Measurements from ENCODE around the gene ACVR1.

Gene ACVR1

DNA sequence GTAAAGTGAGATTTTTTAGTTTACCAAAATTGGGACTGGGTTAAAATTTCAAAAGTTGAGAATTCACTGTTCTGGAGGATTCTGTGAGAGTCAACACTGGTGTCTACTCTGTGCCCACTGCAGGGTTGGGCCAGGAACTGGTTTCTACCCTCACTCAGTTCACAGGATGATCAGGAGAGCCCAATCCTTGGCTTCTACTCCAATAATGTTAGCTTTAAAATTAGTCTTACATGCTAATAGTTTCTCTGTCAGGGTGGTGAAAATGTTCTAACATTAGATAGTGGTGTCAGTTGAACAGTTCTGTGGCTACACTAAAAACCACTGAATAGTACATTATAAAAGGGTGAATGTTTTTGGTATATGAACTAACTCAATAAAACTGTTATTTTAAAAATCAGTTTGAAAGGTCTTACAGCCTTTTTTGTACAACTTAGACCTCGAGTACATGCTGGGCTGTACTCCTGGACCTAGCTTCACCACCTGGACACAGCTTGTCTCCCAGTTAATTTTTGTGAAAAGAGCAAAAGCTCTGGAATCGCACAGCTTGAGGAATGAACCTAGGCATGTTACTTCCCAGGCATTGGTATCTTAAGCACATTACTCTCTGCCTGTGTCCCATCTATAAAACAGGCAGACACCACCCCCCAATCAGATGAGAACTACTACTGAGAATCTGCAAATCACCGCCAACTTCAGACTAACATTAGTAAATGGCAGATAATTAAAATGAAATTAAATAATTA is 44.4 kb downstream of the ACVR1 start:
- Histone ChIP-seq H3K4me2 (ENCODE audit: low read length) (no peak overlapping the region), H3K27me3 (ENCODE audit: insufficient read depth, low read length) (no peaks in the 10 kb centered on the region), H2BK5ac (ENCODE audit: low read depth, low read length, poor library complexity) (no peak overlapping the region), H3K23ac (ENCODE audit: low read length) (no peak overlapping the region), H2BK120ac (ENCODE audit: insufficient read depth, low read length, poor library complexity) (no peak overlapping the region), H4K12ac (ENCODE audit: low read depth, low read length) (no peak overlapping the region), H3K9me3 (ENCODE audit: insufficient read depth, low read depth, low read length) (no peaks in the 10 kb centered on the region), H3K4me1 (ENCODE audit: control insufficient read depth in 1 of 2, insufficient read depth in 2 of 2, low read length in 2 of 2) (peaks cover 0 to 6% of the 10 kb centered on the region in 2 experiments), H4K8ac (ENCODE audit: low read depth, low read length) (no peak overlapping the region), H3K18ac (ENCODE audit: low read length) (no peak overlapping the region), H3K79me1 (ENCODE audit: low read length) (peaks cover 1% of the 10 kb centered on the region), H2BK12ac (ENCODE audit: low read length) (no peak overlapping the region), H2AFZ (ENCODE audit: insufficient read depth, low read length, poor library complexity) (no peak overlapping the region), H3K4me3 (ENCODE audit: low read depth, low read length) (no peak overlapping the region), H3K36me3 (ENCODE audit: control insufficient read depth in 1 of 2, insufficient read depth in 2 of 2, low read length in 2 of 2) (no peaks in the 10 kb centered on the region), H3K14ac (ENCODE audit: low read length) (no peak overlapping the region), H4K91ac (ENCODE audit: low read depth, low read length) (no peak overlapping the region), H3K9ac (ENCODE audit: low read length) (no peak overlapping the region), H3K4ac (ENCODE audit: low read depth, low read length) (peak overlapping the region; percentile 37), H2AK5ac (ENCODE audit: low read length) (no peak overlapping the region), H3K79me2 (ENCODE audit: control insufficient read depth, insufficient read depth, low read length, poor library complexity) (no peaks in the 10 kb centered on the region), H3K27ac (ENCODE audit: low read depth, low read length) (no peak overlapping the region)
- no peak for DNase-seq
- WGBS (ENCODE audit: extremely low coverage, insufficient coverage, insufficient read length): no CpG with 5 or more reads among the region's 3 CpGs

DNA sequence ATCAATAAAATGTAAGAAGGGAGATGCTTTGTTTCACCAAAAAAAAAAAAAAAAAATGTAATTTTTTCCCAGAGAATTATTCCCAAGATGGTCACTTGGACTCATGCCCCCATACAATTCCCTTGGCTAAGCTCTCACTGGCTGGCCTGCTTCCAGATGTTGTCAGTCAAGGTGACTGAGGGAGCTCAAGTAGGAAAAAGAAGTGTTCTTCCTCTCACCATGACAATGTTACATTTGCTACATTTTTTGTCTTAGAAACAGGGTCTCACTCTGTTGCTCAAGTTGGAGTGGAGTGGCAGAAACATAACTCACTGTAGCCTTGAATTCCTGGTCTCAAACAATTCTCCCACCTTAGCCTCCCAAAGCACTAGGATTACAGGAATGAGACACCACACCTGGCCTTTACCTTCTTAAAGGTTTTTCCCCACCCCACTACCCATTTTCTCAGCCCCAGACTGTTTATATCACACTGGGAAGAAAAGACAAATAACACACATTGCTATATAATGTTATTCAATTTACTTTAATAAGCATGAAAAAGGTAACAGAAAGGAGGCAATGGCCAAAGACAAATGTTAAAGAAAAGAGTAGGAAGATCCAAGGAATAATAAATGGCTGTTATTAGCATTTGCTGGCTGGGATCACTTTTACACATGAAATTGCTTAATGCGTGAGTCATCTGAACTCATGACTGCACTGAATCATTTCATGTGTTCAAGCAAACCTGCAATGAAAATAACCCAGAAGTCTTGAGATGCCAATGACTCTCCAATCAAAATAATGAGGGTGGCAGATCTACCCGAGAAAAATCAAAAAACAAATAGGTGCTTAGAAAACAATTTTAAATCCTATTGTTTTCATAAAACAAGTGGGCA is 45.2 kb downstream of the ACVR1 start:
- no peak overlapping the region for H3K14ac ChIP-seq (ENCODE audit: low read length)
- no peak overlapping the region for H4K12ac ChIP-seq (ENCODE audit: low read depth, low read length)
- DNase-seq: peak; percentile 51 to 81
- no peak overlapping the region for H2AK5ac ChIP-seq (ENCODE audit: low read length)
- peaks cover 3 to 8% of the 10 kb centered on the region in 2 experiments for H3K4me1 ChIP-seq (ENCODE audit: control insufficient read depth in 1 of 2, insufficient read depth in 2 of 2, low read length in 2 of 2)
- H2BK120ac ChIP-seq (ENCODE audit: insufficient read depth, low read length, poor library complexity): no peak overlapping the region
- H3K18ac ChIP-seq (ENCODE audit: low read length): peak overlapping the region; percentile 48
- H4K8ac ChIP-seq (ENCODE audit: low read depth, low read length): no peak overlapping the region
- H2BK5ac ChIP-seq (ENCODE audit: low read depth, low read length, poor library complexity): no peak overlapping the region
- peaks cover 5% of the 10 kb centered on the region for H3K79me1 ChIP-seq (ENCODE audit: low read length)
- no peaks in the 10 kb centered on the region for H3K36me3 ChIP-seq (ENCODE audit: control insufficient read depth in 1 of 2, insufficient read depth in 2 of 2, low read length in 2 of 2)
- peaks cover 1% of the 10 kb centered on the region for H3K79me2 ChIP-seq (ENCODE audit: control insufficient read depth, insufficient read depth, low read length, poor library complexity)
- H3K9me3 ChIP-seq (ENCODE audit: insufficient read depth, low read depth, low read length): no peaks in the 10 kb centered on the region
- H3K27me3 ChIP-seq (ENCODE audit: insufficient read depth, low read length): no peaks in the 10 kb centered on the region
- no peak overlapping the region for H4K91ac ChIP-seq (ENCODE audit: low read depth, low read length)
- H3K4me3 ChIP-seq (ENCODE audit: low read depth, low read length): no peak overlapping the region
- H3K23ac ChIP-seq (ENCODE audit: low read length): no peak overlapping the region
- no CpG with 5 or more reads among the region's 2 CpGs for WGBS (ENCODE audit: extremely low coverage, insufficient coverage, insufficient read length)
- no peak overlapping the region for H3K4me2 ChIP-seq (ENCODE audit: low read length)
- no peak overlapping the region for H2BK12ac ChIP-seq (ENCODE audit: low read length)
- H3K9ac ChIP-seq (ENCODE audit: low read length): no peak overlapping the region
- H3K4ac ChIP-seq (ENCODE audit: low read depth, low read length): peak overlapping the region; percentile 58
- H3K27ac ChIP-seq (ENCODE audit: low read depth, low read length): no peak overlapping the region
- no peak overlapping the region for H2AFZ ChIP-seq (ENCODE audit: insufficient read depth, low read length, poor library complexity)

DNA sequence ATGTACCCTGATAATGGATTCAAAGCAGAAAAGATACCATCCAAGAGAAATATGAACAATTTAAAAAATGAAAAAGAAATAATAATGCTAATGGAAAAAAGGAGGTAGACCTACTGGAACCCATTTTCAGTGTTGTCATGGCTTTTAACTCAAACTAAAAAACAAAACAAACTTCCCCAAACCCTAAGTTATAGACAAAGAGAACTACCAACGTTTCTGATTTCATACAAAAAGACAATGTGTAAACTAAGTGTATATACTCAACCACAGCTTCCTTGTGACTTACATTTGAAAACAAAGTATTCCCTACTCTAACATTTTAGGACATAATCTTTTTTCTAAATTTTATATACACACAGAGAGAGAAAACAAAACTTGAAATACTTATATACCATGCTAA is 45.9 kb downstream of the ACVR1 start:
- H4K8ac ChIP-seq (ENCODE audit: low read depth, low read length): no peak overlapping the region
- H3K4me3 ChIP-seq (ENCODE audit: low read depth, low read length): no peak overlapping the region
- H2BK12ac ChIP-seq (ENCODE audit: low read length): no peak overlapping the region
- H4K12ac ChIP-seq (ENCODE audit: low read depth, low read length): no peak overlapping the region
- no peak overlapping the region for H2BK120ac ChIP-seq (ENCODE audit: insufficient read depth, low read length, poor library complexity)
- no peaks in the 10 kb centered on the region for H3K9me3 ChIP-seq (ENCODE audit: insufficient read depth, low read depth, low read length)
- no peak overlapping the region for H4K91ac ChIP-seq (ENCODE audit: low read depth, low read length)
- no peak overlapping the region for H3K4ac ChIP-seq (ENCODE audit: low read depth, low read length)
- peaks cover 1% of the 10 kb centered on the region for H3K79me2 ChIP-seq (ENCODE audit: control insufficient read depth, insufficient read depth, low read length, poor library complexity)
- H3K4me2 ChIP-seq (ENCODE audit: low read length): no peak overlapping the region
- no peak overlapping the region for H3K27ac ChIP-seq (ENCODE audit: low read depth, low read length)
- H3K9ac ChIP-seq (ENCODE audit: low read length): no peak overlapping the region
- no peak overlapping the region for H2AK5ac ChIP-seq (ENCODE audit: low read length)
- no peak overlapping the region for H3K23ac ChIP-seq (ENCODE audit: low read length)
- peaks cover 6 to 14% of the 10 kb centered on the region in 2 experiments for H3K4me1 ChIP-seq (ENCODE audit: control insufficient read depth in 1 of 2, insufficient read depth in 2 of 2, low read length in 2 of 2)
- H3K36me3 ChIP-seq (ENCODE audit: control insufficient read depth in 1 of 2, insufficient read depth in 2 of 2, low read length in 2 of 2): no peaks in the 10 kb centered on the region
- no peaks in the 10 kb centered on the region for H3K27me3 ChIP-seq (ENCODE audit: insufficient read depth, low read length)
- H2BK5ac ChIP-seq (ENCODE audit: low read depth, low read length, poor library complexity): no peak overlapping the region
- no peak overlapping the region for H3K14ac ChIP-seq (ENCODE audit: low read length)
- H3K79me1 ChIP-seq (ENCODE audit: low read length): peaks cover 8% of the 10 kb centered on the region
- no peak for DNase-seq
- H3K18ac ChIP-seq (ENCODE audit: low read length): no peak overlapping the region
- H2AFZ ChIP-seq (ENCODE audit: insufficient read depth, low read length, poor library complexity): no peak overlapping the region
- no CpG with 5 or more reads among the region's 1 CpG for WGBS (ENCODE audit: extremely low coverage, insufficient coverage, insufficient read length)

DNA sequence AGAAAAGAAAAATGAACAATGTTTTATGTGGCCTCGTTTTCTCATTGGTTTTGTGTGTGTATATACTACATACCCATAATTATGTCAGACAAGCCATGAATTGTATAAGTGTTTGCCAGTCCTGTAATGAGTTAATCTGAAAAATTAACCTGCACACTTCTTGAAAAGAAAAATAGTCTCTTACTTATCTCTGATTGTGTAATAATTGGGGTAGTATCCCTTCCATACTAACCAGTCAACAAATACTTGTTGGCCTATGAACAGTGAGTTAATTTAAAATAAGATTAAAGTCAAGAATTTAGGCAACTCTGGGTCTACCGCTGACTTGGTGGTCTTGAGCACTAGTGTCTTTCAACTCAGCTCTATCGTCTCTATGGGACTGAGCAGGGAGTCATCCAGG is 48.8 kb downstream of the ACVR1 start:
- no peaks in the 10 kb centered on the region for H3K36me3 ChIP-seq (ENCODE audit: control insufficient read depth in 1 of 2, insufficient read depth in 2 of 2, low read length in 2 of 2)
- H3K9ac ChIP-seq (ENCODE audit: low read length): no peak overlapping the region
- H2AFZ ChIP-seq (ENCODE audit: insufficient read depth, low read length, poor library complexity): no peak overlapping the region
- WGBS (ENCODE audit: extremely low coverage, insufficient coverage, insufficient read length): no CpG with 5 or more reads among the region's 3 CpGs
- peaks cover 10% of the 10 kb centered on the region for H3K79me1 ChIP-seq (ENCODE audit: low read length)
- H3K4me2 ChIP-seq (ENCODE audit: low read length): no peak overlapping the region
- no peaks in the 10 kb centered on the region for H3K27me3 ChIP-seq (ENCODE audit: insufficient read depth, low read length)
- H4K8ac ChIP-seq (ENCODE audit: low read depth, low read length): no peak overlapping the region
- no peak overlapping the region for H4K91ac ChIP-seq (ENCODE audit: low read depth, low read length)
- H2BK5ac ChIP-seq (ENCODE audit: low read depth, low read length, poor library complexity): no peak overlapping the region
- H2BK12ac ChIP-seq (ENCODE audit: low read length): no peak overlapping the region
- no peak overlapping the region for H3K27ac ChIP-seq (ENCODE audit: low read depth, low read length)
- H3K9me3 ChIP-seq (ENCODE audit: insufficient read depth, low read depth, low read length): no peaks in the 10 kb centered on the region
- H3K79me2 ChIP-seq (ENCODE audit: control insufficient read depth, insufficient read depth, low read length, poor library complexity): peaks cover 1% of the 10 kb centered on the region
- DNase-seq: no peak
- H2AK5ac ChIP-seq (ENCODE audit: low read length): no peak overlapping the region
- no peak overlapping the region for H3K4ac ChIP-seq (ENCODE audit: low read depth, low read length)
- H4K12ac ChIP-seq (ENCODE audit: low read depth, low read length): no peak overlapping the region
- H3K4me3 ChIP-seq (ENCODE audit: low read depth, low read length): no peak overlapping the region
- H2BK120ac ChIP-seq (ENCODE audit: insufficient read depth, low read length, poor library complexity): no peak overlapping the region
- H3K4me1 ChIP-seq (ENCODE audit: control insufficient read depth in 1 of 2, insufficient read depth in 2 of 2, low read length in 2 of 2): peaks cover 6 to 19% of the 10 kb centered on the region in 2 experiments
- no peak overlapping the region for H3K23ac ChIP-seq (ENCODE audit: low read length)
- H3K14ac ChIP-seq (ENCODE audit: low read length): no peak overlapping the region
- H3K18ac ChIP-seq (ENCODE audit: low read length): no peak overlapping the region
